ENCODE results near the gene PACSIN2. TPM values are rescaled to one million over a fixed set of nuclear protein-coding genes. Genes with fewer than 3 reads are reported as not detected.

The PACSIN2 gene
- total RNA-seq, 1 donor from 2014 or later = 128 TPM

DNA sequence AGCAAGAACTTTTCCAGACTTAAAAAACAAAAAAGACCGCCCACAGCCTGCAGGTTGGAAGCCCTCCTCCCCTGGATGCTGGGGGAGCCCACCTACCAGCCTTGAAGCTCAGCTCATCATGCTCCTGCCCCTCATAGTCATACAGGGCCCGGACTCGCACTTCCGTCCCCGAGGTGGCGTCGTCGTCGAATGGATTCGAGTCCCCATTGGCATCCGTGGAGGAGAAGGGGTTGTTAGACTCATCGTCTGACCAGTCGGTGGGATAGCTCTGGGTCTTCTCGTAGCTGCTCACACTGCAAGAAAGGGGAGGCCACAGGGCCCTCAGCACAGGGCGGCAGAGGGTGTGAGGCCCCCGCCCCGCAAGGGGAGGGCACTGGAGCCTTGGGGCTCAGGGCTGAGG lies 138.9 kb downstream of the PACSIN2 start:
- Histone ChIP-seq H3K4me1 (peaks cover 3% of the 10 kb centered on the region), H3K9me3 (no peaks in the 10 kb centered on the region), H3K36me3 (peaks cover 99% of the 10 kb centered on the region), H3K27me3 (no peaks in the 10 kb centered on the region), H3K27ac (no peak overlapping the region), H3K4me3 (no peak overlapping the region)
- ATAC-seq (no peak), DNase-seq (no peak)
- intact Hi-C loops (cut with DNase I) = no loop called here
- TF ChIP-seq, protein P1, sequence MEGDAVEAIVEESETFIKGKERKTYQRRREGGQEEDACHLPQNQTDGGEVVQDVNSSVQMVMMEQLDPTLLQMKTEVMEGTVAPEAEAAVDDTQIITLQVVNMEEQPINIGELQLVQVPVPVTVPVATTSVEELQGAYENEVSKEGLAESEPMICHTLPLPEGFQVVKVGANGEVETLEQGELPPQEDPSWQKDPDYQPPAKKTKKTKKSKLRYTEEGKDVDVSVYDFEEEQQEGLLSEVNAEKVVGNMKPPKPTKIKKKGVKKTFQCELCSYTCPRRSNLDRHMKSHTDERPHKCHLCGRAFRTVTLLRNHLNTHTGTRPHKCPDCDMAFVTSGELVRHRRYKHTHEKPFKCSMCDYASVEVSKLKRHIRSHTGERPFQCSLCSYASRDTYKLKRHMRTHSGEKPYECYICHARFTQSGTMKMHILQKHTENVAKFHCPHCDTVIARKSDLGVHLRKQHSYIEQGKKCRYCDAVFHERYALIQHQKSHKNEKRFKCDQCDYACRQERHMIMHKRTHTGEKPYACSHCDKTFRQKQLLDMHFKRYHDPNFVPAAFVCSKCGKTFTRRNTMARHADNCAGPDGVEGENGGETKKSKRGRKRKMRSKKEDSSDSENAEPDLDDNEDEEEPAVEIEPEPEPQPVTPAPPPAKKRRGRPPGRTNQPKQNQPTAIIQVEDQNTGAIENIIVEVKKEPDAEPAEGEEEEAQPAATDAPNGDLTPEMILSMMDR (IDR thresholded peaks at IDR 0.05) = no peak

DNA sequence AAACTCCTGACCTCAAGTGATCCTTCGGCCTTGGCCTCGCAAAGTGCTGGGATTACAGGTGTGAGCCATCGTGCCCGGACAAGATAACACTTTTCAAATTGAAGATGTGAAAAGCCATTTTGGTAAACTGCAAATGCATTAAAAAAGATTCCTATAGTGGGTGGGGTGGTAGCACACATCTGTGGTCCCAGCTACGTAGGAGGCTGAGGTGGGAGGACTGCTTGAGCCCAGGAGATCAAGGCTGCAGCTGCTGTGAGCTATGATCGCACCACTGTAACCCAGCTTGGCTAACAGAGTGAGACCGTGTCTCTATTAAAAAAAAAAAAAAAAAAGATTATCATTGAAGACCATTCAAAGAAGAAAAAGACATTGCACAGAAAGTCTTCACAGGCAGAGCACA lies 140.9 kb downstream of the PACSIN2 start:
- Histone ChIP-seq H3K9me3 (no peaks in the 10 kb centered on the region), H3K27me3 (no peaks in the 10 kb centered on the region), H3K36me3 (peaks cover 97% of the 10 kb centered on the region), H3K4me1 (peaks cover 3% of the 10 kb centered on the region), H3K4me3 (no peak overlapping the region), H3K27ac (no peak overlapping the region)
- intact Hi-C loops (cut with DNase I) = no loop called here
- DNase-seq (no peak), ATAC-seq (no peak)
- TF ChIP-seq, protein P1 (IDR thresholded peaks at IDR 0.05) = no peak

DNA sequence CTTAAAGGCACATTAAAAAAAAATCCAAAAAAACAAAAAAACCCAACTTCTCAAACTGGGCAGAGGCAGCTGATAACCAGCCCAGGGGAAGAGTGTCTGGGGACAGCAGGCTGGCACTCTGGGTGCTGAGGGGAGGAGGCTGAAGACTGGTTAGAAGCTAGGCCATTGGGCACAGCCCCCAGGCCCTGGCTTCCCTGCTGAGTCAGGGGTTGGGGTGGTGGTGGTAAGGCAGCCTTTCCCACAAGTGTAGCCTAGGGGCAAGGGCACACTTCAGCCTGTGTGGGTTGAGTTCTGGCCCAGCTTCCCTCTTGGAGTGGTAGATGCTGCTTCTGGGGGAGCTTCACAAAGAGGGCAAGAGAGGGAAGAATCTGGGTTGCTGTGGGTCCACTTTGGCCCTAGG lies 141.6 kb downstream of the PACSIN2 start:
- Histone ChIP-seq H3K36me3 (peaks cover 91% of the 10 kb centered on the region), H3K4me3 (no peak overlapping the region), H3K27me3 (no peaks in the 10 kb centered on the region), H3K4me1 (peaks cover 3% of the 10 kb centered on the region), H3K27ac (peak overlapping the region; percentile 20), H3K9me3 (no peaks in the 10 kb centered on the region)
- TF ChIP-seq, protein P1 (IDR thresholded peaks at IDR 0.05) = no peak
- DNase-seq = no peak
- intact Hi-C loops (cut with DNase I) = no loop called here
- no peak for ATAC-seq

DNA sequence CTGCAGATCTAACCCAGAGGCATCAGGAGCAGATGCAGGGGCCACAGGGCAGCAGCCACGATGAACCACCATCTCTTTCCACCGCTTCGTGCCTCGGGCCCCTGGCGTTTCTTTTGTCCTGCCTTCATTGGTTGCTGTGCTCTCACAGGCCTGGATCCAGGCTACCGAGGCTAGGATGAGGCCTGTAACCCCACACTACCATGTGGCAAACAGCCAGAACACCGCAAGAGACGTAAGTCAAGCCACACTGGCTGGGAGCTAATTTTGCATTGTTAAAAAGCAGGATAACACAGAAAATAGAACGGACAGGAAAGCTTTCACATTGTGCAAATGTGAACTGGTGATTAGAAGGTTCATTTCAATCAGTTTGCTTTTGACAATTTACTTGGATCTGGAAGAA lies 142.1 kb downstream of the PACSIN2 start:
- H3K4me3 ChIP-seq = no peak overlapping the region
- DNase-seq = no peak
- ATAC-seq = no peak
- peaks cover 85% of the 10 kb centered on the region for H3K36me3 ChIP-seq
- H3K27ac ChIP-seq = no peak overlapping the region
- intact Hi-C loops (cut with DNase I) = no loop called here
- H3K4me1 ChIP-seq = peaks cover 3% of the 10 kb centered on the region
- no peaks in the 10 kb centered on the region for H3K27me3 ChIP-seq
- TF ChIP-seq, protein P1 (IDR thresholded peaks at IDR 0.05) = no peak
- no peaks in the 10 kb centered on the region for H3K9me3 ChIP-seq

DNA sequence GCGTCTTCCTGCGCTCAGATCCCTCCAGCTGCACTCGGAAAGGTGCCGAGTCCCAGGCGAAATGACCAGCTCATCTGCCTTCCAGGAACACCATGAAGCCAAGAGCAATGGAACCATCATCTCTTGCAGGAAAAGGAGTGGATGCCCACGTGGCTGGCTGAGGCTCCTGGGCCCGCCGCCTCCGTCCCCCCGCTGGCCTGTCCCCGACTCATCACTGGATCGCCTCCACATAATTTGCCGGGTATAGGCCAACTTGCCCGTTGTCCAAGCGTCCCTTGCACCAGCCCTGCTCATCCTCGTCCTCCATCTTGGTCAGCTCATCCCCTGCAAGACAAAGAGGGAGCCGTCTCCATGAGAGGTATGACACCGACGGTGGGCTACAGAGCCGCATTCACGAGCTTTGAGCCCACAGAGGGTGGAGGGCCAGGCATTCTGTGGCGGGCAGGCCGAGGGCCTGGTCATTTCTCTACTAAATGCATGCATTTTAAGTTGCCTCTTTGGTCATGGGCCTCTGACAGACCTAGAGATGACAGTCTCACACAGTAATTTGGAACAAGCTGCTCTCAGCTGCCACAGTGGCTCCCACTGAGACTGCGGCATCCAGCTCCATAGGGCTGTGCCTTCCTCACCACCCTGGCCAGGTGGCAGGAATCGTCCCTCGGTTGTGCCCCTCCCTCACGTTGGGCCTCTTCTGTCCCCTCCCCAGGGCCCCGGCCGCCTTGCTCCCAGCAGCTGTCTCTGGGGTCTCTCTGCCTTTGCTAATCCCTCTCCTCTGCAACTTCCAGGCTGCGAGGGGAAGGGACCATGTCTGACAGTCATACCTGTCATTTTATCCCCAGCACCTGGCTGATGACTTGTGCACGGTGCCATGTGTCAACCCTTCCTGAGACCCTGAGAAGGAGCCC lies 143.6 kb downstream of the PACSIN2 start:
- Histone ChIP-seq H3K27me3 (no peaks in the 10 kb centered on the region), H3K36me3 (peaks cover 71% of the 10 kb centered on the region), H3K9me3 (no peaks in the 10 kb centered on the region), H3K4me3 (no peak overlapping the region), H3K27ac (no peak overlapping the region), H3K4me1 (peaks cover 10% of the 10 kb centered on the region)
- DNase-seq = no peak
- intact Hi-C loops (cut with DNase I) = no loop called here
- TF ChIP-seq, protein P1 (IDR thresholded peaks at IDR 0.05) = no peak
- no peak for ATAC-seq
